GM12892 (cell line): Measurements from ENCODE around the gene TGIF1.

Experiments used
- POLR2A ChIP-seq: IDR thresholded peaks from 2 replicates; pipeline ENCODE4 v1.6.1; 2011; ENCODE audit warnings: low read depth, low read length, control low read depth
- TAF1 ChIP-seq: IDR thresholded peaks from 2 replicates; pipeline ENCODE4 v1.6.1; 2011; ENCODE audit warnings: low read depth, mild to moderate bottlenecking, control low read depth, low read length, borderline replicate concordance

DNA sequence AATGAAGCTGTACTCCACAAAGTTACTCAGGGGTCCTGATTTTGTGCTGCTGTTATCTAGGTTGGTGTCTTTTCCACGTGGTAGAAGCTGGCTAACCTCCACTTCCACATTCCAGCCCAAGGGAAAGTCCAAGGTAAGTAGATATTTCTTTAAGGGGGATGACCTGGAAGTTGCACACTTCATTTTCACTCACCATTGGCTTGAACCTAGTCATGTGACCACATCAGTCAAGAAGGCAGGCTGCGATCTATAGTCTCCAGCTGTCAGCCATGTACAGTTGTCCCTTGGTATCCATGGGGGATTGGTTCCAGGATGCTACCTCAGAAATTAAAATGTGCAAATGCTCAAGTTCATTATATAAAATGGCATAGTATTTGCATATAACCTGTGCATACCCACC is 31.9 kb upstream of the TGIF1 start:
- no peak for TF ChIP-seq POLR2A
- no peak for TF ChIP-seq TAF1
